Measurements from ENCODE around the gene PCDHGA7. TPM values are rescaled to one million over a fixed set of nuclear protein-coding genes. Genes with fewer than 3 reads are reported as not detected.

The PCDHGA7 gene
- total RNA-seq, 1 donor from 2014 or later: 0.89 TPM

DNA sequence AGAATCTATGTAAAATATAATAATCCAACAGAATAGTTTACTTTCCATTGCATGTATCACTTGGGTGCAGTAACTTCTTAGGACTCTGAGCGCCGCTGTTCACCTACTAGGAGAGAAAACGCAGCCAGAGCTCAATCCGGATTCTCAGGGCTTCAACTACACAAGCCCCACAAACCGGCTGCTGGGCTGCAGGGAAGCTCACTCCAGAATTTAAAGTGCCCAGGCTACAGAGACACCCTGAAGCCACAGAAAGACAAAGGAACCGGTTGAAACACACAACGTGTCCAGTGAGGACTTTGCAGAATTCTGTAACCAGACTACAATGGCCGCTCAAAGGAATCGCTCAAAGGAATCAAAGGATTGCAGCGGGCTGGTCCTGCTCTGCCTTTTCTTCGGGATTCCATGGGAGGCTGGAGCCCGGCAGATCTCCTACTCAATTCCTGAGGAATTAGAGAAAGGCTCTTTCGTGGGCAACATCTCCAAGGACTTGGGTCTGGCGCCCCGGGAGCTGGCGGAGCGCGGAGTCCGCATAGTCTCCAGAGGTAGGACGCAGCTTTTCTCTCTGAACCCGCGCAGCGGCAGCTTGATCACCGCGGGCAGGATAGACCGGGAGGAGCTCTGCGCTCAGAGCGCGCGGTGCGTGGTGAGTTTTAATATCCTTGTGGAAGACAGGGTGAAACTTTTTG lies 30.5 kb downstream of the PCDHGA7 start, which contains the start of gene PCDHGA10:
Gene PCDHGA10 (plus strand): TSS at position 134 of the 686 bp plus-strand sequence. CDS start 189 bp downstream, at position 323.

DNA sequence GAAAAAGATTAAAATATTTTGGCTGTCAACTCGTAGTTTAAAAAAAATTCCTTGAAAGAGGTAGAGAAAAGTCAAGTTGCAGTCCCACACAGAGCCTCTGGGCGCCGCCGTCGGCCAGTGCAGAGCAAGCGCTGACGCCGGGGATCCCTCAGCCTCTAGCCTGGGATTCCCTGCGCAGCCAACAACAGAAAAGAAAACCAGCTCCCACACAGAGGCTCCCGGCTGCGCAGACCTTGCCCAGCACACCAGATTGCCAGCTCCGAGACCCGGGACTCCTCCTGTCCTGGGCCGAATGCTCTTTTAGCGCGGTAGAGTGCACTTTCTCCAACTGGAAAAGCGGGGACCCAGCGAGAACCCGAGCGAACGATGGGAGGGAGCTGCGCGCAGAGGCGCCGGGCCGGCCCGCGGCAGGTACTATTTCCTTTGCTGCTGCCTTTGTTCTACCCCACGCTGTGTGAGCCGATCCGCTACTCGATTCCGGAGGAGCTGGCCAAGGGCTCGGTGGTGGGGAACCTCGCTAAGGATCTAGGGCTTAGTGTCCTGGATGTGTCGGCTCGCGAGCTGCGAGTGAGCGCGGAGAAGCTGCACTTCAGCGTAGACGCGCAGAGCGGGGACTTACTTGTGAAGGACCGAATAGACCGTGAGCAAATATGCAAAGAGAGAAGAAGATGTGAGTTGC lies 35.1 kb downstream of the PCDHGA7 start, which contains the start of gene PCDHGB7:
Gene PCDHGB7 (plus strand): TSS at position 184 of the 679 bp plus-strand sequence. CDS start 183 bp downstream, at position 367.

DNA sequence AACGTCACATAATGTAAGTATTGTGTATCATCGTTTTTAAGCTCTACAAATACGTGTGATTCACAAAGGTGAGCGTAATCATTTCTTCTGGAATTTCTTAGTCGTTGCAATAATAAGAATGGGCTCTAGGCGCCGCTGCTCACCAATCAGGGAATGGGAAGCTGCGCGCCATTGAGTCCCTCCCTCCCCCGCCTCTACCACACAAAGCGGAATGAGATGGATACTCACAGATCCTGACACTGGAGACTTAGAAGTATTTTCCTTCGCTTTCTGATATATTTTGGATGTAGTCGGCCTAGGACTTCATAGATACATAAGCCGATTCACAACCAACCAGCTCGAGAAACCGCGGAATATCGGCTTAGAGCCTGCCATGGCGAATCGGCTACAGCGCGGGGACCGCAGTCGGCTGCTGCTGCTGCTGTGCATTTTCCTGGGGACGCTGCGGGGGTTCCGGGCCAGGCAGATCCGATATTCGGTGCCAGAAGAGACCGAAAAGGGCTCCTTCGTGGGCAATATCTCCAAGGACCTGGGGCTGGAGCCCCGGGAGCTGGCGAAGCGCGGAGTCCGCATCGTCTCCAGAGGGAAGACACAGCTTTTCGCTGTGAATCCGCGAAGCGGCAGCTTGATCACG lies 38.4 kb downstream of the PCDHGA7 start, which contains the start of gene PCDHGA11:
Gene PCDHGA11 (plus strand): TSS at position 197 of the 634 bp plus-strand sequence. CDS start 177 bp downstream, at position 374.

DNA sequence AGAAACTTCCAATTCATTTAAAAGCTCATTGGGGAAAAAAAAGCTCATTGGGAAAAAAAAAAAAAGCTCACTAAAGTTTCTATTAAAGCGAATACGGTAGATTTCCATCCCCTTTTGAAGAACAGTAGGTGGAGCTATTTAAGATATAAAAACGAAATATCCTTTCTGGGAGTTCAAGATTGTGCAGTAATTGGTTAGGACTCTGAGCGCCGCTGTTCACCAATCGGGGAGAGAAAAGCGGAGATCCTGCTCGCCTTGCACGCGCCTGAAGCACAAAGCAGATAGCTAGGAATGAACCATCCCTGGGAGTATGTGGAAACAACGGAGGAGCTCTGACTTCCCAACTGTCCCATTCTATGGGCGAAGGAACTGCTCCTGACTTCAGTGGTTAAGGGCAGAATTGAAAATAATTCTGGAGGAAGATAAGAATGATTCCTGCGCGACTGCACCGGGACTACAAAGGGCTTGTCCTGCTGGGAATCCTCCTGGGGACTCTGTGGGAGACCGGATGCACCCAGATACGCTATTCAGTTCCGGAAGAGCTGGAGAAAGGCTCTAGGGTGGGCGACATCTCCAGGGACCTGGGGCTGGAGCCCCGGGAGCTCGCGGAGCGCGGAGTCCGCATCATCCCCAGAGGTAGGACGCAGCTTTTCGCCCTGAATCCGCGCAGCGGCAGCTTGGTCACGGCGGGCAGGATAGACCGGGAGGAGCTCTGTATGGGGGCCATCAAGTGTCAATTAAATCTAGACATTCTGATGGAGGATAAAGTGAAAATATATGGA lies 48.0 kb downstream of the PCDHGA7 start, which contains the start of gene PCDHGA12:
Gene PCDHGA12 (plus strand): TSS at position 176 of the 782 bp plus-strand sequence. CDS start 253 bp downstream, at position 429.

Other genes starting within 250 kb of the PCDHGA7 start
- 0.84 and 0.89 TPM in 2 replicates for gene PCDHB5, start 247.5 kb upstream of the PCDHGA7 start, total RNA-seq
- not detected in 2 replicates for gene PCDHB6, start 232.7 kb upstream of the PCDHGA7 start, total RNA-seq
- 0.15 and 0.17 TPM in 2 replicates for gene PCDHB7, start 210.1 kb upstream of the PCDHGA7 start, total RNA-seq
- not detected in 2 replicates for gene PCDHB8, start 205.0 kb upstream of the PCDHGA7 start, total RNA-seq
- gene PCDHB16, start 200.4 kb upstream of the PCDHGA7 start, total RNA-seq: under 0.01 TPM in 1 of 2 replicates, not detected in the other
- not detected in 2 replicates for gene PCDHB9, start 195.6 kb upstream of the PCDHGA7 start, total RNA-seq
- gene PCDHB10, start 190.4 kb upstream of the PCDHGA7 start, total RNA-seq: under 0.01 and 0.15 TPM in 2 replicates
- under 0.01 TPM in 2 replicates for gene PCDHB11, start 183.1 kb upstream of the PCDHGA7 start, total RNA-seq
- gene PCDHB12, start 174.0 kb upstream of the PCDHGA7 start, total RNA-seq: not detected in 2 replicates
- under 0.01 TPM in 2 replicates for gene PCDHB13, start 168.8 kb upstream of the PCDHGA7 start, total RNA-seq
- gene PCDHB14, start 159.4 kb upstream of the PCDHGA7 start, total RNA-seq: under 0.01 TPM in 1 of 2 replicates, not detected in the other
- 0.15 and 0.17 TPM in 2 replicates for gene PCDHB15, start 137.3 kb upstream of the PCDHGA7 start, total RNA-seq
- not detected in 2 replicates for gene SLC25A2, start 78.7 kb upstream of the PCDHGA7 start, total RNA-seq
- 31.8 and 38.5 TPM in 2 replicates for gene TAF7, start 62.0 kb upstream of the PCDHGA7 start, total RNA-seq
- under 0.01 and 0.15 TPM in 2 replicates for gene PCDHGA1, start 52.2 kb upstream of the PCDHGA7 start, total RNA-seq
- 0.50 and 0.59 TPM in 2 replicates for gene PCDHGA2, start 44.0 kb upstream of the PCDHGA7 start, total RNA-seq
- gene PCDHGA3, start 38.9 kb upstream of the PCDHGA7 start, total RNA-seq: 0.15 and 0.34 TPM in 2 replicates
- gene PCDHGB1, start 32.6 kb upstream of the PCDHGA7 start, total RNA-seq: 0.30 and 0.34 TPM in 2 replicates
- 1.0 and 1.3 TPM in 2 replicates for gene PCDHGA4, start 27.7 kb upstream of the PCDHGA7 start, total RNA-seq
- 0.50 and 0.59 TPM in 2 replicates for gene PCDHGB2, start 22.7 kb upstream of the PCDHGA7 start, total RNA-seq
- gene PCDHGA5, start 18.6 kb upstream of the PCDHGA7 start, total RNA-seq: 0.15 and 0.34 TPM in 2 replicates
- gene PCDHGB3, start 12.5 kb upstream of the PCDHGA7 start, total RNA-seq: 0.45 and 0.50 TPM in 2 replicates
- gene PCDHGA6, start 8.9 kb upstream of the PCDHGA7 start, total RNA-seq: 0.67 and 1.0 TPM in 2 replicates
- gene PCDHGB4, start 5.0 kb downstream of the PCDHGA7 start, total RNA-seq: 4.0 and 4.4 TPM in 2 replicates
- 0.15 and 0.67 TPM in 2 replicates for gene PCDHGA8, start 9.9 kb downstream of the PCDHGA7 start, total RNA-seq
- 10.6 and 13.8 TPM in 2 replicates for gene PCDHGB5, start 15.2 kb downstream of the PCDHGA7 start, total RNA-seq
- gene PCDHGA9, start 20.0 kb downstream of the PCDHGA7 start, total RNA-seq: 1.7 and 1.9 TPM in 2 replicates
- gene PCDHGB6, start 25.3 kb downstream of the PCDHGA7 start, total RNA-seq: 1.3 and 2.1 TPM in 2 replicates
- gene PCDHGA10, start 30.2 kb downstream of the PCDHGA7 start, total RNA-seq: 4.9 and 5.2 TPM in 2 replicates
- 6.1 and 7.2 TPM in 2 replicates for gene PCDHGB7, start 34.9 kb downstream of the PCDHGA7 start, total RNA-seq
- 10.9 and 11.6 TPM in 2 replicates for gene PCDHGA11, start 38.3 kb downstream of the PCDHGA7 start, total RNA-seq
- 7.7 and 8.4 TPM in 2 replicates for gene PCDHGA12, start 47.8 kb downstream of the PCDHGA7 start, total RNA-seq
- gene PCDHGC3, start 93.2 kb downstream of the PCDHGA7 start, total RNA-seq: 39.3 and 42.2 TPM in 2 replicates
- 0.17 and 0.30 TPM in 2 replicates for gene PCDHGC4, start 102.3 kb downstream of the PCDHGA7 start, total RNA-seq
- 0.17 and 0.30 TPM in 2 replicates for gene PCDHGC5, start 106.3 kb downstream of the PCDHGA7 start, total RNA-seq
- gene DIAPH1, start 236.3 kb downstream of the PCDHGA7 start, total RNA-seq: 32.7 and 36.8 TPM in 2 replicates